ENCODE measurements around the gene SEC23B.

DNA sequence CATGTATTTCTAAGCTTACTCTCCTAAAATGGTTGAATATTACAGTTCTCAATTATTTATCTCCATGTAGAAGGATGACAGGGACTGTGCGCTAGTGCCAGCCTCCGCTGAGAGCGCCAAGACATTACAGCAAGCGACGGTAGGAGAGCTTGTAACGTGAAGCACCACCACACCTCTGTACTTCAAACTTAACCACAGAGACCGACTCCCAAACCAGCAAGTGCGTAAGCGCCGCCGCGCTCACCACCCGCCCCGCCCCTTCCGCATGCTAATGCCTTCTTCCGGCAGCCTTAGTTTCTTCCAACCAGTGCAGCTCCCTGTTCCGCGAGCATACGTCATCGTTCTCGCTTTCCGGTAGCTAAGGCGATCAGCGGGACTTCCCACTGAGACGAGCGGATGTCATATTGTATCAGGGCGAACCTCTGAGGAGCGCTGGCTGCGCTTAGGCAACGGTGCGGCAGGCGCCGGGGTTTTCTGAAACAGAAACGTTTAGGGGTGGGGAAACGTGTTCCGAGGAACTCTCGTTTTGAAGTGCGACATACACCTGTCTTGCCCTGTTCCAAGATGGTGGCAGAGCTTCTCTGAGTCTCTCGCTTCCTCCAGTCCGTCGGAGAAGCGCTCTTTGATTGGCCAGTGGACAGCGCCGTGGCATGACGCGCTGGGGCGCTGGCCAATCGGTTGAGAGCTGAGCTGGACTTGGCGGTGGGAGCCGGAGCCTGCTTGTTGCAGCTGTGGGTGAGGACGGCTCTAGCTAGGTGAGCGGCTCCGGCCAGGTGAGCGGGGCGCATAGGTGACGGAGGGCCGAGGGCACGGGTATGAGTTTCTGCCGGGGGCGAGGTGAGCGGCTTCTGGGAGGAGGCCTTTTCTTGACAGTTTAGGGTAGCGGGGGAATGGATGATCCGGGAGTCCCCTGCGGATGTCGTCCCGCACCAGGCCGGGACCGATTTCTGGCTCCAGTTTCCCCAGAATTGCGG lies at the start of gene SEC23B:
- TF ChIP-seq, protein P1, sequence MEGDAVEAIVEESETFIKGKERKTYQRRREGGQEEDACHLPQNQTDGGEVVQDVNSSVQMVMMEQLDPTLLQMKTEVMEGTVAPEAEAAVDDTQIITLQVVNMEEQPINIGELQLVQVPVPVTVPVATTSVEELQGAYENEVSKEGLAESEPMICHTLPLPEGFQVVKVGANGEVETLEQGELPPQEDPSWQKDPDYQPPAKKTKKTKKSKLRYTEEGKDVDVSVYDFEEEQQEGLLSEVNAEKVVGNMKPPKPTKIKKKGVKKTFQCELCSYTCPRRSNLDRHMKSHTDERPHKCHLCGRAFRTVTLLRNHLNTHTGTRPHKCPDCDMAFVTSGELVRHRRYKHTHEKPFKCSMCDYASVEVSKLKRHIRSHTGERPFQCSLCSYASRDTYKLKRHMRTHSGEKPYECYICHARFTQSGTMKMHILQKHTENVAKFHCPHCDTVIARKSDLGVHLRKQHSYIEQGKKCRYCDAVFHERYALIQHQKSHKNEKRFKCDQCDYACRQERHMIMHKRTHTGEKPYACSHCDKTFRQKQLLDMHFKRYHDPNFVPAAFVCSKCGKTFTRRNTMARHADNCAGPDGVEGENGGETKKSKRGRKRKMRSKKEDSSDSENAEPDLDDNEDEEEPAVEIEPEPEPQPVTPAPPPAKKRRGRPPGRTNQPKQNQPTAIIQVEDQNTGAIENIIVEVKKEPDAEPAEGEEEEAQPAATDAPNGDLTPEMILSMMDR (conservative IDR thresholded peaks at IDR 0.05; ENCODE audit: low read length) = no peak
- TF ChIP-seq EZH2phosphoT487 (IDR thresholded peaks at IDR 0.05; ENCODE audit: borderline replicate concordance, low read depth, low read length) = no peak
